Neural crest cell (in vitro differentiated cells): ENCODE data around the gene BID. TPM values are rescaled to one million over a fixed set of nuclear protein-coding genes. Genes with fewer than 3 reads are reported as not detected.

ENCODE experiments used
- DNase-seq: peaks from one replicate; pipeline ENCODE4 v3.0.0; 2021; ENCODE audit warnings: low read depth, mixed read lengths, low spot score
- H3K27ac Mint-ChIP-seq: one replicate; pipeline ENCODE4 v1.8.0; 2021; ENCODE audit warnings: mild to moderate bottlenecking, mixed read lengths; ENCODE audit not compliant: unreplicated experiment
- H3K27me3 Mint-ChIP-seq: 2 replicates; pipeline ENCODE4 v1.8.0; 2021; ENCODE audit warnings: low read depth, mild to moderate bottlenecking, mixed read lengths
- H3K36me3 Mint-ChIP-seq: 2 replicates; pipeline ENCODE4 v1.8.0; 2021; ENCODE audit warnings: low read depth, mild to moderate bottlenecking, mixed read lengths
- H3K4me1 Mint-ChIP-seq: 2 replicates; pipeline ENCODE4 v1.8.0; 2021; ENCODE audit warnings: mixed read lengths
- H3K4me3 Mint-ChIP-seq: one replicate; pipeline ENCODE4 v1.8.0; 2021; ENCODE audit warnings: mild to moderate bottlenecking, mixed read lengths
- H3K9me3 Mint-ChIP-seq: 2 replicates; pipeline ENCODE4 v1.8.0; 2021; ENCODE audit warnings: mixed read lengths
- total RNA-seq: library from RNA; stranded (reverse); gene quantifications from 2 replicates; pipeline ENCODE4 v1.2.1, GENCODE V29; 2021
- TF ChIP-seq, protein P1 (sequence below): fragments of 200-600 bp; sonication (generic); conservative IDR thresholded peaks from 2 replicates; pipeline ENCODE4 v1.5.0; 2021; ENCODE audit warnings: antibody characterized with exemption, mild to moderate bottlenecking

The BID gene
- total RNA-seq, 1 donor from 2014 or later = 26.5 TPM

GRCh38 chr22:17739196-17739975 is 34.9 kb downstream of the BID start:
- no peak overlapping the region for H3K27ac Mint-ChIP-seq
- DNase-seq = no peak
- H3K9me3 Mint-ChIP-seq = no peaks in the 10 kb centered on the region
- H3K4me3 Mint-ChIP-seq = no peak overlapping the region
- H3K36me3 Mint-ChIP-seq = no peaks in the 10 kb centered on the region
- TF ChIP-seq, protein P1, sequence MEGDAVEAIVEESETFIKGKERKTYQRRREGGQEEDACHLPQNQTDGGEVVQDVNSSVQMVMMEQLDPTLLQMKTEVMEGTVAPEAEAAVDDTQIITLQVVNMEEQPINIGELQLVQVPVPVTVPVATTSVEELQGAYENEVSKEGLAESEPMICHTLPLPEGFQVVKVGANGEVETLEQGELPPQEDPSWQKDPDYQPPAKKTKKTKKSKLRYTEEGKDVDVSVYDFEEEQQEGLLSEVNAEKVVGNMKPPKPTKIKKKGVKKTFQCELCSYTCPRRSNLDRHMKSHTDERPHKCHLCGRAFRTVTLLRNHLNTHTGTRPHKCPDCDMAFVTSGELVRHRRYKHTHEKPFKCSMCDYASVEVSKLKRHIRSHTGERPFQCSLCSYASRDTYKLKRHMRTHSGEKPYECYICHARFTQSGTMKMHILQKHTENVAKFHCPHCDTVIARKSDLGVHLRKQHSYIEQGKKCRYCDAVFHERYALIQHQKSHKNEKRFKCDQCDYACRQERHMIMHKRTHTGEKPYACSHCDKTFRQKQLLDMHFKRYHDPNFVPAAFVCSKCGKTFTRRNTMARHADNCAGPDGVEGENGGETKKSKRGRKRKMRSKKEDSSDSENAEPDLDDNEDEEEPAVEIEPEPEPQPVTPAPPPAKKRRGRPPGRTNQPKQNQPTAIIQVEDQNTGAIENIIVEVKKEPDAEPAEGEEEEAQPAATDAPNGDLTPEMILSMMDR = no peak
- no peaks in the 10 kb centered on the region for H3K27me3 Mint-ChIP-seq
- H3K4me1 Mint-ChIP-seq = no peaks in the 10 kb centered on the region

DNA sequence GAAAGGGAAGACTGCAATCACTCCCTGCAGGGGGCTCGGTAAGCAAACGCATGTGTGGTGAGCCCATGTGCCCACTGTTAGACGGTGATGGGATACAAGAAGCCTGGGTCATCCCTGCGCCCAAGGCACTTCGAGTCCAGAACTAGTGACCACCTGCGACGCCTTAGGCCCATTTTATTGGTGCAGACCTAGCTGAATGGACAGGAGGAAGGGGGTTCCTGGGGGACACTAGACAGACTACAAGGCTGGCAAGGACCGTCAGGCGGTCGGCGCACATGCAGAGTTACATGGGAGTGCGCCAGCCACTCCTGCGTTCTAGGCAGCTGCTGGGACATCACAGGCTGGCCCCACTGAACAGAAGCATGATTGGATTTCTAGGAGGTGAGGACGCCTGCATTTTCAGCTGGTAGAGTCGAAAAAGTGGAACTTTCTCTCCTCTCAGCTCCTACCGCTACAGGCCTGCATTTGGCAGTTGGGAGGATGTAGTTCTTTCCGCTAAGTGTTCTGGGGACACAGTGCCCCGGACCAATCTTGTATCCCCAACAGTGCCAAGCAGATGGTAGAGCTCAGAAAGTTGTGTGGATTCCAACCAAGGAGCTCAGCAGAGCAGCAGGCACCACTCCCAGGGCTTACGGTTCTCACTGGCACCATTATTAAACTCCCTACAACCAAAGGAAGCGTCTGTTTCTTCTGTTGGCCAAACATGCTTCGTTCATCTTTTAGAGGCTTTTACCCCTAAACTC is 35.7 kb downstream of the BID start:
- DNase-seq = no peak
- Mint-ChIP-seq H3K9me3 (no peaks in the 10 kb centered on the region), H3K4me1 (no peaks in the 10 kb centered on the region), H3K27me3 (no peaks in the 10 kb centered on the region), H3K4me3 (no peak overlapping the region), H3K36me3 (peaks cover 3% of the 10 kb centered on the region), H3K27ac (peak overlapping the region; percentile 57)
- TF ChIP-seq, protein P1 = no peak

- no peaks in the 10 kb centered on the region for H3K4me1 Mint-ChIP-seq
- H3K9me3 Mint-ChIP-seq = no peaks in the 10 kb centered on the region
- H3K27ac Mint-ChIP-seq = no peak overlapping the region
- no peak for DNase-seq
- no peaks in the 10 kb centered on the region for H3K27me3 Mint-ChIP-seq
- H3K36me3 Mint-ChIP-seq = peaks cover 6% of the 10 kb centered on the region
- TF ChIP-seq, protein P1 = no peak
- no peak overlapping the region for H3K4me3 Mint-ChIP-seq
Observed at GRCh38 chr22:17734187-17734586, 40.1 kb downstream of the BID start.

DNA sequence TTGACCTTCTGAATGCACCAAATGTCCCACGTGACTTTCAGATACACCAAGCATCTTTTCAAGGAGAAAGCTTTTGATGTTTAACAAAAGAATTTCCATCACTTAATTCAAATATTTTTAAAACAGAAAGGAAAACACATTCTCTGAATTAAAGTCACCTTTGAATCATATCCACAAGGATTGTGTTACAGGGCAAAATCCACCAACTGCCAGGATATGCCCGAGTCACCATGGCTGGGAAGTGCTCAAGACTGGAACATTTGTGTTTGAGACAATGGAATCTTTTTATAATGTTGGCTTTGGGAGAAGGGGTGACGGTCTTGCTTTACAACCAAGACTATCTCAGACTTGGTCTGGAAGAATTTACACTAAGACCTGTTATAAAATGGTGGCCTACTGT is 40.8 kb downstream of the BID start:
- TF ChIP-seq, protein P1 = no peak
- H3K36me3 Mint-ChIP-seq = peaks cover 8% of the 10 kb centered on the region
- no peak for DNase-seq
- no peaks in the 10 kb centered on the region for H3K4me1 Mint-ChIP-seq
- H3K9me3 Mint-ChIP-seq = no peaks in the 10 kb centered on the region
- H3K4me3 Mint-ChIP-seq = no peak overlapping the region
- H3K27ac Mint-ChIP-seq = no peak overlapping the region
- no peaks in the 10 kb centered on the region for H3K27me3 Mint-ChIP-seq

- Mint-ChIP-seq H3K27me3 (no peaks in the 10 kb centered on the region), H3K27ac (no peak overlapping the region), H3K4me3 (no peak overlapping the region), H3K4me1 (no peaks in the 10 kb centered on the region), H3K9me3 (no peaks in the 10 kb centered on the region), H3K36me3 (peaks cover 8% of the 10 kb centered on the region)
- DNase-seq = no peak
- TF ChIP-seq, protein P1 = no peak
Observed at GRCh38 chr22:17732251-17732854, 41.9 kb downstream of the BID start.
